ENCODE results near the gene POU2F1.

GRCh38 chr1:167371030-167371429 lies 150.3 kb downstream of the POU2F1 start:
- TF ChIP-seq EZH2 (IDR thresholded peaks at IDR 0.05) = no peak
- TF ChIP-seq, protein P1, sequence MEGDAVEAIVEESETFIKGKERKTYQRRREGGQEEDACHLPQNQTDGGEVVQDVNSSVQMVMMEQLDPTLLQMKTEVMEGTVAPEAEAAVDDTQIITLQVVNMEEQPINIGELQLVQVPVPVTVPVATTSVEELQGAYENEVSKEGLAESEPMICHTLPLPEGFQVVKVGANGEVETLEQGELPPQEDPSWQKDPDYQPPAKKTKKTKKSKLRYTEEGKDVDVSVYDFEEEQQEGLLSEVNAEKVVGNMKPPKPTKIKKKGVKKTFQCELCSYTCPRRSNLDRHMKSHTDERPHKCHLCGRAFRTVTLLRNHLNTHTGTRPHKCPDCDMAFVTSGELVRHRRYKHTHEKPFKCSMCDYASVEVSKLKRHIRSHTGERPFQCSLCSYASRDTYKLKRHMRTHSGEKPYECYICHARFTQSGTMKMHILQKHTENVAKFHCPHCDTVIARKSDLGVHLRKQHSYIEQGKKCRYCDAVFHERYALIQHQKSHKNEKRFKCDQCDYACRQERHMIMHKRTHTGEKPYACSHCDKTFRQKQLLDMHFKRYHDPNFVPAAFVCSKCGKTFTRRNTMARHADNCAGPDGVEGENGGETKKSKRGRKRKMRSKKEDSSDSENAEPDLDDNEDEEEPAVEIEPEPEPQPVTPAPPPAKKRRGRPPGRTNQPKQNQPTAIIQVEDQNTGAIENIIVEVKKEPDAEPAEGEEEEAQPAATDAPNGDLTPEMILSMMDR (IDR thresholded peaks at IDR 0.05) = no peak

Measured in neural progenitor cell (in vitro differentiated cells).